PC-3 (cell line): ENCODE results near the gene LSM2. TPM values are rescaled to one million over a fixed set of nuclear protein-coding genes. Genes with fewer than 3 reads are reported as not detected.

Experiments
- ATAC-seq: fragments of 200-7000 bp; cut with Tn5 transposase; 2 replicates; pipeline ENCODE4 v1.9.1; 2020; ENCODE audit warnings: mild to moderate bottlenecking, moderate library complexity
- BruUV-seq: library from RNA; stranded (reverse); fragments of 400-500 nt; replicated peaks from 2 replicates; lab custom pipeline; 2021; lab: Mats Ljungman, UMichigan
- CTCF ChIA-PET: fragments of 300-600 bp; sonication (Branson Sonifier 250); formaldehyde crosslinking; loops from one replicate; lab custom pipeline; 2022; ENCODE audit warnings: antibody characterized with exemption; lab: Charles Lee
- POLR2A ChIA-PET: fragments of 300-600 bp; sonication (Branson Sonifier 250); formaldehyde crosslinking; loops from one replicate; lab custom pipeline; 2022; ENCODE audit warnings: antibody characterized with exemption; ENCODE audit not compliant: unreplicated experiment; lab: Charles Lee
- DNase-seq: peaks from one replicate; pipeline ENCODE4 v3.0.0-alpha.2; 2015
- H2AFZ ChIP-seq: fragments of 300-600 bp; sonication (generic); 2 replicates; pipeline ENCODE4 v1.6.0; 2016; ENCODE audit warnings: antibody characterized with exemption, low read length
- H3F3A ChIP-seq: fragments of 300-600 bp; sonication (generic); one replicate; pipeline ENCODE4 v1.6.0; 2017; ENCODE audit warnings: antibody characterized with exemption, low read length, control low read depth, mild to moderate bottlenecking; ENCODE audit not compliant: unreplicated experiment
- H3K27ac ChIP-seq: fragments of 300-600 bp; sonication (generic); 2 replicates; pipeline ENCODE4 v1.5.1; 2016; ENCODE audit warnings: mild to moderate bottlenecking, low read length
- H3K27me3 ChIP-seq: fragments of 300-600 bp; sonication (generic); 2 replicates; pipeline ENCODE4 v1.6.1; 2016; ENCODE audit warnings: low read length, mixed read lengths
- H3K36me3 ChIP-seq: fragments of 300-600 bp; sonication (generic); 2 replicates; pipeline ENCODE4 v1.6.1; 2016; ENCODE audit warnings: low read depth, mixed run types, low read length, mixed read lengths
- H3K4me1 ChIP-seq: fragments of 300-600 bp; sonication (generic); 2 replicates; pipeline ENCODE4 v1.5.1; 2016; ENCODE audit warnings: low read length; ENCODE audit not compliant: insufficient read depth
- H3K4me2 ChIP-seq: fragments of 300-600 bp; sonication (generic); 2 replicates; pipeline ENCODE4 v1.6.0; 2016; ENCODE audit warnings: low read length
- H3K4me3 ChIP-seq: fragments of 300-600 bp; sonication (generic); 2 replicates; pipeline ENCODE4 v1.5.1; 2016; ENCODE audit warnings: mild to moderate bottlenecking, low read length, mixed read lengths
- H3K79me2 ChIP-seq: fragments of 300-600 bp; sonication (generic); 2 replicates; pipeline ENCODE4 v1.6.1; 2017; ENCODE audit warnings: low read length, mixed read lengths
- H3K9ac ChIP-seq: fragments of 300-600 bp; sonication (generic); 2 replicates; pipeline ENCODE4 v1.6.0; 2016; ENCODE audit warnings: mild to moderate bottlenecking, low read length
- H3K9me2 ChIP-seq: fragments of 300-600 bp; sonication (generic); replicated peaks from 2 replicates; pipeline ENCODE4 v1.6.1; 2016; ENCODE audit warnings: mixed run types, low read length, mixed read lengths
- H3K9me3 ChIP-seq: fragments of 300-600 bp; sonication (generic); 2 replicates; pipeline ENCODE4 v1.6.1; 2016; ENCODE audit warnings: low read length, mixed read lengths
- H4K20me1 ChIP-seq: fragments of 300-600 bp; sonication (generic); 2 replicates; pipeline ENCODE4 v1.6.1; 2016; ENCODE audit warnings: low read length, mixed read lengths
- EZH2 ChIP-seq: fragments of 300-600 bp; sonication (generic); IDR thresholded peaks from one replicate; pipeline ENCODE4 v1.6.1; 2017; ENCODE audit warnings: antibody characterized with exemption, mild to moderate bottlenecking, low read length; ENCODE audit not compliant: unreplicated experiment
- EZH2phosphoT487 ChIP-seq: fragments of 300-600 bp; sonication (generic); IDR thresholded peaks from 2 replicates; pipeline ENCODE4 v1.6.1; 2018; ENCODE audit warnings: mild to moderate bottlenecking, antibody characterized with exemption, low read length, borderline replicate concordance
- intact Hi-C: fragments of 100-400 bp; cut with micrococcal nuclease; formaldehyde crosslinking; loops from 2 replicates; pipeline ENCODE4 v1.9.0; 2023
- total RNA-seq: library from RNA; depleted of rRNA; stranded (reverse); fragments of >200 nt; gene quantifications from 2 replicates; pipeline ENCODE4 v1.2.3, GENCODE V29; 2014
- TF ChIP-seq, protein P1 (sequence below): fragments of 300-600 bp; sonication (generic); conservative IDR thresholded peaks from 2 replicates; pipeline ENCODE4 v1.5.1; 2017; ENCODE audit warnings: antibody characterized with exemption, low read depth, mild to moderate bottlenecking, low read length

Gene LSM2
- total RNA-seq, 1 experiment from 2014 or later: 143 TPM

DNA sequence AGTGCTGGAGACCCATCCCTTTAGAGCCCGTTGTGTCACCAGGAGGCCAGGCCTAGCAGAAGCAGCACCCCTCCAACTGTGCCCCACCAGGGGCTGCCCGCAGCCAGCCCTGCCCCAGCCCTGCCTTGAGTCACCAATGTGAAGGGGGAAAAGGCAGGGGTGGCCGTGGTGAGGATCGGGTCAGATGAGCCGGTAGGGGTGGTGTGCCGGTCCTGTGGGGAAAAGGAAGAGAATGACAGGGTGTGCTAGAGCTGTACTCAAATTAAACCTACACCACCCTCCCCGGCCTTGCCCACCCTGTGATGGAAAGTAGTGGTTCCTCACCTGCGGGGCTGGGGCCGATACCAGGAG lies 41.2 kb downstream of the LSM2 start:
- Histone ChIP-seq H4K20me1 (no peaks in the 10 kb centered on the region), H3F3A (no peaks in the 10 kb centered on the region), H3K9me2 (no peaks in the 10 kb centered on the region), H3K27me3 (no peaks in the 10 kb centered on the region), H3K36me3 (peaks cover 2% of the 10 kb centered on the region; the same call in 1 of the 2 replicates), H3K4me2 (no peak overlapping the region), H3K27ac (no peak overlapping the region), H3K4me1 (0 out of 2 replicates have a peak, but pooled peaks cover 5% of the 10 kb centered on the region), H3K9me3 (no peaks in the 10 kb centered on the region), H2AFZ (no peak overlapping the region), H3K79me2 (no peaks in the 10 kb centered on the region), H3K9ac (no peak overlapping the region), H3K4me3 (no peak overlapping the region)
- ATAC-seq (no peak), DNase-seq (no peak)
- BruUV-seq: no TSS peak
- intact Hi-C loops: loop anchor here (10.0 kb wide), 1 partner anchor 51 kb away; the partner anchor contains the start of gene LY6G6D
- TF ChIP-seq, protein P1, sequence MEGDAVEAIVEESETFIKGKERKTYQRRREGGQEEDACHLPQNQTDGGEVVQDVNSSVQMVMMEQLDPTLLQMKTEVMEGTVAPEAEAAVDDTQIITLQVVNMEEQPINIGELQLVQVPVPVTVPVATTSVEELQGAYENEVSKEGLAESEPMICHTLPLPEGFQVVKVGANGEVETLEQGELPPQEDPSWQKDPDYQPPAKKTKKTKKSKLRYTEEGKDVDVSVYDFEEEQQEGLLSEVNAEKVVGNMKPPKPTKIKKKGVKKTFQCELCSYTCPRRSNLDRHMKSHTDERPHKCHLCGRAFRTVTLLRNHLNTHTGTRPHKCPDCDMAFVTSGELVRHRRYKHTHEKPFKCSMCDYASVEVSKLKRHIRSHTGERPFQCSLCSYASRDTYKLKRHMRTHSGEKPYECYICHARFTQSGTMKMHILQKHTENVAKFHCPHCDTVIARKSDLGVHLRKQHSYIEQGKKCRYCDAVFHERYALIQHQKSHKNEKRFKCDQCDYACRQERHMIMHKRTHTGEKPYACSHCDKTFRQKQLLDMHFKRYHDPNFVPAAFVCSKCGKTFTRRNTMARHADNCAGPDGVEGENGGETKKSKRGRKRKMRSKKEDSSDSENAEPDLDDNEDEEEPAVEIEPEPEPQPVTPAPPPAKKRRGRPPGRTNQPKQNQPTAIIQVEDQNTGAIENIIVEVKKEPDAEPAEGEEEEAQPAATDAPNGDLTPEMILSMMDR: no peak
- TF ChIP-seq EZH2 (no peak), EZH2phosphoT487 (no peak)
- CTCF ChIA-PET: interaction anchor here (0.6 kb wide), 1 partner anchor 47 kb away, joined by 3 read pairs; no protein-coding TSS in a partner anchor
- POLR2A ChIA-PET: no interaction called here

DNA sequence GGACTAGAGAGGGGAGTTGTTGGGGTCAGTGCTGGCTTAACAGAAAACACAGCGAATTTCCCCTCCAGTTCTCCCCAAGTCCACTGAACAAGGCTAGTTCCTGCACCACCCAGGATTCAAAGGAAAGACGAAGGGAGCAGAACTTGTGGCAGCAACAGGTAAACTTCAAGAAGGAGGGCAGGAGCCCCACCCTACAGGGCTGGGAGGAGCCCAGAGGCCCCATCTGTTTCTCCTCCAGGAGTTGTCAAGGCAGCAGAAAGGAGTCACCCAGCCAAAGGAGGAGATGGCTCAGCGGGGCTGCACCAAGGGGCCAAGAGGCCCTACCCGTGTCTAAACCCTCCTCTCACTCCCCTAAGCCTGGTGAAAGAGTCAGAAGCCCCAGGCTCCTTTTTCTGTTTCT lies 42.6 kb downstream of the LSM2 start:
- POLR2A ChIA-PET: no interaction called here
- no TSS peak for BruUV-seq
- no peaks in the 10 kb centered on the region for H3F3A ChIP-seq

DNA sequence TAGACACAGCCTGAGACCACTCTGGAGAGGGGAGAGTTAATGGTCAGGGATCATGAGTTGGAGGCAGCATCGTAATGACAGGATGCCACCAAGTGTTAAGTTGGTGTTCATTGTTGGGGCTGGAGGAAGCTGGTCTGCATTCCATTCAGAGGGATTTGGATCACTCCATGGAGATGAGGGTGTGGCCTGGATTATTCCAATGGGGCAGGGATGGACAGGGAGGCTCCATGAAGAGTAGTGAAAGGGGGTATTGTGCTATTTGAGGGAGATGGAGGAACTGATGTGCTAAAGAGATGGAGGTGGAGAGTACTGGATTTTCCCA lies 43.2 kb downstream of the LSM2 start:
- DNase-seq (peak; percentile 46), ATAC-seq (peak; percentile 84)
- no TSS peak for BruUV-seq
- Histone ChIP-seq H3K9ac (no peak overlapping the region), H3K79me2 (no peaks in the 10 kb centered on the region), H3K9me2 (no peaks in the 10 kb centered on the region), H3K4me3 (no peak overlapping the region), H3K9me3 (no peaks in the 10 kb centered on the region), H3K4me2 (no peak overlapping the region), H3K4me1 (0 out of 2 replicates have a peak, but pooled peaks cover 5% of the 10 kb centered on the region), H3K27me3 (no peaks in the 10 kb centered on the region), H3K27ac (no peak overlapping the region), H2AFZ (no peak overlapping the region), H3K36me3 (no peaks in the 10 kb centered on the region), H3F3A (no peaks in the 10 kb centered on the region), H4K20me1 (no peaks in the 10 kb centered on the region)
- CTCF ChIA-PET: no interaction called here
- intact Hi-C loops: loop anchor here (10.0 kb wide), 1 partner anchor 49 kb away; the partner anchor contains the start of gene LY6G6D
- POLR2A ChIA-PET: no interaction called here
- TF ChIP-seq, protein P1: no peak
- TF ChIP-seq EZH2phosphoT487 (no peak), EZH2 (no peak)

More for the DNA sequence above, 42.6 kb downstream of the LSM2 start:
- DNase-seq (no peak), ATAC-seq (no peak)
- CTCF ChIA-PET: interaction anchor here (0.6 kb wide), 1 partner anchor 66 kb away, joined by 6 read pairs; no protein-coding TSS in a partner anchor
- intact Hi-C loops: loop anchor here (10.0 kb wide), 1 partner anchor 49 kb away; the partner anchor contains the start of gene LY6G6D
- Histone ChIP-seq H3K4me2 (no peak overlapping the region), H3K9ac (no peak overlapping the region), H3K27me3 (no peaks in the 10 kb centered on the region), H3K9me3 (no peaks in the 10 kb centered on the region), H3K27ac (no peak overlapping the region), H3K4me1 (0 out of 2 replicates have a peak, but pooled peaks cover 5% of the 10 kb centered on the region), H3K4me3 (no peak overlapping the region), H4K20me1 (no peaks in the 10 kb centered on the region), H3K9me2 (no peaks in the 10 kb centered on the region), H3K36me3 (no peaks in the 10 kb centered on the region), H2AFZ (no peak overlapping the region), H3K79me2 (no peaks in the 10 kb centered on the region)
- no peak for TF ChIP-seq EZH2
